ENCODE data around the gene LGALS3.

GRCh38 chr14:55109836-55110235 lies 19.2 kb upstream of the LGALS3 start:
- TF ChIP-seq, protein P1, sequence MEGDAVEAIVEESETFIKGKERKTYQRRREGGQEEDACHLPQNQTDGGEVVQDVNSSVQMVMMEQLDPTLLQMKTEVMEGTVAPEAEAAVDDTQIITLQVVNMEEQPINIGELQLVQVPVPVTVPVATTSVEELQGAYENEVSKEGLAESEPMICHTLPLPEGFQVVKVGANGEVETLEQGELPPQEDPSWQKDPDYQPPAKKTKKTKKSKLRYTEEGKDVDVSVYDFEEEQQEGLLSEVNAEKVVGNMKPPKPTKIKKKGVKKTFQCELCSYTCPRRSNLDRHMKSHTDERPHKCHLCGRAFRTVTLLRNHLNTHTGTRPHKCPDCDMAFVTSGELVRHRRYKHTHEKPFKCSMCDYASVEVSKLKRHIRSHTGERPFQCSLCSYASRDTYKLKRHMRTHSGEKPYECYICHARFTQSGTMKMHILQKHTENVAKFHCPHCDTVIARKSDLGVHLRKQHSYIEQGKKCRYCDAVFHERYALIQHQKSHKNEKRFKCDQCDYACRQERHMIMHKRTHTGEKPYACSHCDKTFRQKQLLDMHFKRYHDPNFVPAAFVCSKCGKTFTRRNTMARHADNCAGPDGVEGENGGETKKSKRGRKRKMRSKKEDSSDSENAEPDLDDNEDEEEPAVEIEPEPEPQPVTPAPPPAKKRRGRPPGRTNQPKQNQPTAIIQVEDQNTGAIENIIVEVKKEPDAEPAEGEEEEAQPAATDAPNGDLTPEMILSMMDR (IDR thresholded peaks at IDR 0.05) = no peak
- no peak for TF ChIP-seq POLR2A (IDR thresholded peaks at IDR 0.05)
